Left cardiac atrium (tissue), 4 donors: Measurements from ENCODE around the gene PLCXD3. TPM values are rescaled to one million over a fixed set of nuclear protein-coding genes. Genes with fewer than 3 reads are reported as not detected.
"Not testable (repeated sequence)": the region's sequence is repeated elsewhere in the genome, so short reads cannot be mapped to it uniquely, and the experiment has no call there.

Experiments used
- ATAC-seq, 2 donors: fragments of 200-7000 bp; cut with Tn5 transposase; one replicate each; pipeline ENCODE4 v1.9.1; 2020; ENCODE audit warnings: mild to moderate bottlenecking in 2 of 2, moderate library complexity in 2 of 2
- DNase-seq: peaks from one replicate; pipeline ENCODE4 v3.0.0-alpha.2; 2020
- intact Hi-C, 2 donors: fragments of 100-400 bp; cut with DNase I; formaldehyde crosslinking; loops; one replicate each; pipeline versions ENCODE4 v1.14.1 to v1.15.1; 2022 to 2023
- total RNA-seq, 2 donors: library from RNA; stranded (reverse); fragmentation: NEBNext Ultra II Directional; extraction: Animal tissue kit (Norgen Biotek cat#: 25700); gene quantifications; one replicate each; pipeline ENCODE4 v1.2.1, GENCODE V29; 2021
- donor health status: DM: no; HTN: yes; CAD: no.
- donor health status: DM: no; HTN: yes; CAD: no; lungs with severe emphysema.
- donor health status: DM: yes; HTN: yes; CAD: no.
- donor health status: Dilated cardiomyopathy.

The PLCXD3 gene
- total RNA-seq, 2 donors from 2014 or later, result 25.2 to 39.6 TPM

DNA sequence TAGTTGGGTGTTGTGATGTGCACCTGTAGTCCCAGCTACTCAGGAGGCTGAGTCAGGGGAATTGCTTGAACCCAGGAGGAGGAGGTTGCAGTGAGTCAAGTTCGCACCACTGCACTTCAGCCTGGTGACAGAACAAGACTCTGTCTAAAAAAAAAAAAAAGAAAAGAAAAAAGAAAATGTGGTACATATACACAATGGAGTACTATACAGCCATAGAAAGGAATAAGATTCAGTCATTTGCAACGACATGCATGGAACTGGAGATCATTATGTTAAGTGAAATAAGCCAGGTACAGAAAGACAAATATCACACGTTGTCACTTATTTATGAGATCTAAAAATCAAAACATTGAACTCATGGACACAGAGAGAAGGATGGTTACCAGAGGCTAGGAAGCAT lies 187.6 kb downstream of the PLCXD3 start:
- DNase-seq, ATAC-seq, intact Hi-C loops: not testable (repeated sequence)

DNA sequence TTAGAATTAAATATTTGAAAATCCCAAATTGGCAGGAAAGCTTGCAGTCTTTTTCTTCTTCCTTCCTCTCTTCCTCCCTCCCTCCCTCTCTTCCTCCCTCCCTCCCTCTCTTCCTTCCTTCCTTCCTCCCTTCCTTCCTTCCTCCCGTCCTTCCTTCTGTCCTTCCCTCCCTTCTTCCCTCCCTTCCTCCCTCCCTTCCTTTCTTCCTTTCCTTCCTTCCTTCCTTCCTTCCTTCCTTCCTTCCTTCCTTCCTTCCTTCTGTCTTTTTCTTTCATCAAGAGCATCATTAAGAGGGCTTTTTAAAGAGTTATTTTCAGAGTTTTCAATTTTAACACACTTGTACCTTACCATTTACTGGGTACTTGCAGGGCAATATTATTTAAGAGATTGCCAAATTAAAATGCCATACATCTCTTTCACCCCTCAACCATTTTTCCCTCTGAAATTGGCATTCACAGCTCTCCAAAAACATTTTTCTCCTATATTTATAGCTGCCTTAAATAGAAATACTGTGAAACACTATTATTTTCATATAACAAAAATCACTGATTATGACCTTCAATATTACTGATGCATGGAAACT lies 197.8 kb downstream of the PLCXD3 start:
- no peak for ATAC-seq
- no peak for DNase-seq
- intact Hi-C loops, result no loop called here

DNA sequence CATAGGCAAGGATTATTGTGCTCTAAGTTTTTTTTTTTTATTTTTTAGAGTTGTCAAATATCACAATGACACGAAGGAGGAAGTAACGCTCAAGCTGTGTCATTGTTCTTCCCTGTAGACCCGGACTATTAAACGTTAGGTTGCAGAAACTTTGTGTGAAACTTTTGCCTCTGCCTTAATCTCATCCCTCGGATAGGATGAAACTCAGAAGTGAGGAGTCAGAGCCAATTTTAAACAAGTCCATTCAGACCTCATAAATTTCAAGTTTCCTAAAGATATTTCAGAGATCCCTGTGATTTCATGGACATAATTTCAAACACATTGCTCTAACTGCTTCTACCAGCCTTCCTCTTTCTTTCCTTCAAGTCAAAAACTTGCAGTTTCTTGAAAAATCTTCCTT lies 198.3 kb downstream of the PLCXD3 start:
- no peak for ATAC-seq
- intact Hi-C loops, result no loop called here
- no peak for DNase-seq

DNA sequence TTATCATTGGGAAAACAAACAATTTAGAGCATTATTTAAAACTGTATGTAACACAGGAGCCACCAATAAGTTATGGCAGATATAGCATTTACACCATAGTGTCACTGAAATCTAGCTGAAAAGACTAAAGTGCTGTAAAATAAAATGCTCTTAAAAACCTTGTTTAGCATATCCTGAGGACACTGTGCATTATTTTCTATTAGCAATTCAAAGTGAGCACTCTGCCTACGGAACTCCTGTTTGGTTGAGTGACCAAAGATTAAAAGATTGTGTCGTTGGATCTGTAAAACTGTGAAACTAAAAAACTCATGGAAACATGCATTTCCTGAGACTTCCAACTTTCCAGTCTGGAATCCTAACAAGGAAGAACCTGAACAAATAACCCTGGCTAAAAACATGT lies 201.1 kb downstream of the PLCXD3 start:
- ATAC-seq (no peak), DNase-seq (no peak)
- intact Hi-C loops, result no loop called here

DNA sequence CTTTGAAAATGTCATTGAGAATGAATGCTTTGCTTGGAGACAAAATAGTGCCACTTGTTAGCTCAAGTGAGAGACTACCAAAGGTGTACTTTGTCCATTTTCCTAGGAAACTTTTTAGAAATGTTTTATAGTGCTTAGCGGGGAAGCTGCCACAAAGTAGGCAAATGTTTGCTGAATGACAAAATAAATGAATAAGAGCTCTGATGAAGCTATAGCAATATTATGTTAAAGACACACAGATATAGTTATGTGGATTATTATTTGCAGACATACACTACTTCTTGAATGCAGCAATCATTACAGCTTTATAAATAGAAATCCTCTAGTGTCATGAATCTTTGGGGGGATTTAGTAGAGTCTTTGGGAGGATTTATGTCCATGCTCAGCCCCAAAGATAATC lies 204.4 kb downstream of the PLCXD3 start:
- intact Hi-C loops, result no loop called here
- ATAC-seq (no peak), DNase-seq (no peak)

DNA sequence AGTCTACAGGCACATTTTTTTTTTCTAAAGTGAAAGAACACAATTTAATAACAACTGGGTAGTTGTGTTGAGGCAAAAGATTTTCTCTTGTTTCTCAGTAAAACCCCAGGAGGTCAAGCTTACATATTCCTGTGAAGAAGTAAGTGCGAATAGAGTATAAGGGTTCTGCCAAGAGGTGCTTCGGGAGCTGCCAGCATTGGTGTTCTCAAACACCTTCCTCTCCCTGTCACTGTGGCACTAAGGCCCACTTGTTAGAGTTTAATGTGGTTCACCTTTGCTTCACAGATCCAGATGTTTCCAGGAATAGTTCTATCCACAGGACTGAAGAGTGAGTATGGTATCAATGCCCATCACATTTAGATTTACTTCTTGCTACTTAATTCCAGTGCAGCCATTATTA lies 205.3 kb downstream of the PLCXD3 start:
- no peak for ATAC-seq
- DNase-seq, result no peak
- intact Hi-C loops, result no loop called here

DNA sequence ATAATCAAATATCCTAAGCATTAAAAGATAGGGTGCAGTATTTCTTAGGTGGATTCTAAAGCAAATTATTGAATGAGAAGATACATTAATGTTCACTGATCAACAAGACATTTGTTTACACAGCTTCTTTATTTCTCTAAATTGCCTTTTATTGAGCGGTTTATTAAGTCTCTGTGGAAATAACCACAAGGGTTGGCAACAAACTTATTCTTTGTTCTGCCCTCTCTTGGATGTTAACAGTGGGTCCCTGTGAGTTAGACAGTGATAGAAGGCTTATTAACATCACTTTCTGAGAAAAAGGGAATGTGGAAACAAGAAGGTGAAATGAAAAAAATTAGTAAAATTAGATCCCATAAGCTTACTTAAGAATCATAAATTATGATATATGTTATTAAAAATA lies 214.3 kb downstream of the PLCXD3 start:
- DNase-seq, result no peak
- intact Hi-C loops, result no loop called here
- no peak for ATAC-seq

DNA sequence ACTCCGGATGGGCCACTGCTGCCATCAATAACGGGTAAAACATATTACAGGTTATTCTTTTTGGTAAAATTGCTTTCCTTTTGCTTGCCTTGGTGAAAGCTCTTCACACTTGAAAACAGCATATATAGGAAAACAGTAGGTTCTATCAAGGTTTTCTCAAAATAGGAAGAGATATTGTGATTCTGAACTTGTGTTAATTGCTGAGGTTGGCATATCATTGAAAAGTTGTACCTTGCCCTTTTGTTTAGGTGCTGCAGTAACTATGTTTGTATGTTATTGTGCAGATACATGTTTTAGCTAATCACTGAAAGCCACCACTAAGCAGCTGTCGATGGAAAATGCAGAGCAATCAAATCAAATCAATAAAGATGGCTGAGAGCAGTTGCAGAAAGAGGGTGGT lies 219.1 kb downstream of the PLCXD3 start:
- DNase-seq (no peak), ATAC-seq (no peak)
- intact Hi-C loops, result no loop called here

DNA sequence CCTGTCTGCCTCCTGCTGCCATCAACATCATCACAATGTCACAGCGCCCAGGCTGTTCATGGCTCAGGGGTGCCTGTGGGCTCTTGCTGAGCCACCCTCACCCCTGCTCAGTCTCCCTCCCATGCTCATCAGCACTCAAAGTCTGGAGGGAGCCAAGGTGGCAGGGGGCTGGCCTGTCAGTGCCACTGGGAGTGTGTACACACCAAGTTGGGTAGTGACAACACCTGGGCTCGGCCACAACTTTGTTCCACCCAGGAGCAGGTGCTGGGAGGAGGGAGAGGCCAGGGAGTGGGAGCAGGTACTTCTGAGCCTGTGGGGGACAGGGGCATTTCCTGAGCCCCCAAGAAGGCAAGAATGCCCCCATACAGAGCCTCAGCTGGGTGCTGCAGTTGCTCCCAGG lies 219.6 kb downstream of the PLCXD3 start:
- no peak for DNase-seq
- no peak for ATAC-seq
- intact Hi-C loops, result no loop called here

DNA sequence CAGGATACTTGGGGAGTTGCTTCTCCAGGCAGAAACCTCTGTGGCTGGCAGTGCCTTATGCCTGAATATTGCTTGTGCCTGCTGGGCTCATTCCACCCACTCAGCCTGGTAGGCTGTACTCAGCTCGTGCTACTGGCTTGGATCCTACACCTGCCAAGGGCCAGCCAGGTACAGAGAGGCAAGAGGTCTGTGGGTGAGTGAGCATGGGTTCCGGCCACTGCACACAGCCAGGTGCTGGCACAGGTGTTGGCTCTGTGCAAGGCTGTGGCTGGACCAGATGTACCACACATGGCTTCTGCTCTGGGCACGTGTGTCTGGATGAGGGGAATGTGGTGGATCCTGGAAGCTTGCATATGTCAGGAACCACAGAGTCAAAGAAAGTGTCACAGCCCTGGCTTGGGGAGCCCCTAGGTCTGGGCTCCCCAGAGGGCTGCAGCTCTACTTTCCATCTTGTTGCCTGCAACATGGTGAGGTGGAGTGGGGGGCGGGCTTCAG lies 220.4 kb downstream of the PLCXD3 start:
- intact Hi-C loops, result no loop called here
- ATAC-seq (no peak), DNase-seq (no peak)

DNA sequence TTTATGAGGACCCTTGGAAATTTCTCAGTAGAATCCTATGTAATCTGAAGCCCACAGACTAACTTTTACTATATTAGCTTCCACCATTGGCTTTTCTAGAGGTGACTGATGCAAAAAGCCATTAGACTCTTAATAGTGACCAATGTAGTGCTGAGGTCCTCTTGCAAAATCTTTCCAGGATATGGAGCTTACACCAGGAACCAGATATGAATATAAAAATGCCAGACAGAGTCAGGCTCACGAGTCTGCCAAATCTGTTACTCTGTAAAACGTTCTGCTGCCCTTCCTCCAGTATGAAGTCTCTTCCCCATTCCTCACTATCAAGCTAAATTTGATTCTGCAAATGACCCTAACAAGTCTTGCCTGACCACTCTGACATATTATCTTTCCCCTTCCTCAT lies 223.7 kb downstream of the PLCXD3 start:
- no peak for DNase-seq
- intact Hi-C loops, result no loop called here
- ATAC-seq, result peak in 1 of 2 donors; percentile 27

DNA sequence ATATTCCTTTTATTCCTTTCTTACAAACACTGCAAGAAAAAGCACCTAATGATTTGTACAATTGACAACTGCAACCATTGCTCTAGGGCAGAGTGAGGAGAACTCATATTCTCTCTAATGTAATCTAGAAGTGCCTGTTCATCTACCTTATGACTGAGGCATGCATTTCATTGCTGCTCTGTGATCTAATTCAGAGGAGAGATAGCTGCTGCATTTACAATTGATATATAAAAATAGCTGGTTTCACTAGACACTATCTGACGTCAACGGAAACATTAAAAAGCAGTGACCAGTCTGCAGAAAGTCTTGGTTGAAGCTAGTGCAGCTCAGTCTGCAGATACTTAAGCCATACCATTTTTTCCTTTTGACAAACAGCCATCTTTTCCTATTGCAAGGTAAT lies 224.2 kb downstream of the PLCXD3 start:
- intact Hi-C loops, result no loop called here
- no peak for DNase-seq
- ATAC-seq, result no peak

DNA sequence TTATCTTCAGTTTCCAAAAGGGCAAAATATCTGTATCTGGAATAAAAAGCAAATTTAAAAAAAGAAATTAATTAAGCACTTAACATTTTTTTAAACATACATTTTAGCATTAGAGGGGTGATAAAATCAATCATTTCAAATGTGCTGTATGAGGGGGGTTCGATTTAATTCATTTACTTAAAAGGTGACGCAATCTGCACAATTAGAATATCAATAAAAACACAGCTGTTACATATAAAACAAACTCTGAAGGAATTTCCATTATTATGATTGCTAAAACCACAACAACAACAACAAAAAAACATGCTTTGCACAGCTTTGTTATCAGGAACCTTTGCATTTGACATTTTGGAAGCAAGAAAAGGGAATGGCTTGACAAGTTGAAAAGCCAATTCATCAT lies 225.5 kb downstream of the PLCXD3 start:
- ATAC-seq (no peak), DNase-seq (no peak)
- intact Hi-C loops, result no loop called here

DNA sequence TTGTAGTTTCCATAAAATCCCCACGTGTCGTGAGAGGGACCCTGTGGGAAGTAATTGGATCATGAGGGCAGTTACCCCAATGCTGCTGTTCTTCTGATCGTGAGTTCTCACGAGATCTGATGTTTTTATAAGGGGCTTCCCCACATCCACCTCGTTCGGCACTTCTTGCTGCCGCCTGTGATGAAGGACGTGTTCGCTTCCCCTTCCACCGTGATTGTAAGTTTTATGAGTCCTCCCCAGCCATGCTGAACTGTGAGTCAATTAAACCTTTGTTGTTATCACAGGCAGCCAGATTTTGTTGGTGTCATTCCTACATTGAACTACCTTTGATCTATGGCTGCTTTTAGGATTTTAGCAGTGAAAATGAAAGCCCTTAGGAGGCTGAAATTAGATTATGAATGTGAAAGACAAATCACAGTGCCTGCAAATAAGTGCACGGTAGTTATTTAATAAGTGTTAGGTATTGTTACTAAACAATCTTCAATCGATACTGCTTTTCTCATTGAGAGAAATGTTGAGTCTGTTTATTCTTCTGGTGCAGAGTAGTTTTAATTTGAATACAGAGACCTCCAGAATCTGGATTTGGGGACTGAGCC lies 229.1 kb downstream of the PLCXD3 start:
- intact Hi-C loops, result no loop called here
- no peak for ATAC-seq
- DNase-seq, result no peak

DNA sequence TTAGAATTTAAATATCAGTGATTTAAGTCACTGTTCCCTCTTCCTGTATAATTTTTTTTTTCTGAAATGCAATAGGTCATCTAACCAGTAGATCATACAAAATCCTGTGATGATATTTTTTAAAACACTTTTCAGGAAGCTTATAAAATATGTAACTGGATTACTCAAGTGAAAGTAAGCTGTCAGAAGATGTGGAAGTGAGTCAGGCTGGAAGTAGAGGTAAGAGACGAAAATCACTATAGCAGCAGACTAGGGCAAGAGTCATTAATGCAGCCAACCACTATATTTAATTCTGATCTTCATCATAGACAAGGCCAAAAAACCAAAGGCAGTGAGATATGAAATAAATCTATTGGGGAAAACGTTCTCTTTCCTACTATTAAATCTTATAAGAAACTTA lies 231.4 kb downstream of the PLCXD3 start:
- ATAC-seq (no peak), DNase-seq (no peak)
- intact Hi-C loops, result no loop called here

DNA sequence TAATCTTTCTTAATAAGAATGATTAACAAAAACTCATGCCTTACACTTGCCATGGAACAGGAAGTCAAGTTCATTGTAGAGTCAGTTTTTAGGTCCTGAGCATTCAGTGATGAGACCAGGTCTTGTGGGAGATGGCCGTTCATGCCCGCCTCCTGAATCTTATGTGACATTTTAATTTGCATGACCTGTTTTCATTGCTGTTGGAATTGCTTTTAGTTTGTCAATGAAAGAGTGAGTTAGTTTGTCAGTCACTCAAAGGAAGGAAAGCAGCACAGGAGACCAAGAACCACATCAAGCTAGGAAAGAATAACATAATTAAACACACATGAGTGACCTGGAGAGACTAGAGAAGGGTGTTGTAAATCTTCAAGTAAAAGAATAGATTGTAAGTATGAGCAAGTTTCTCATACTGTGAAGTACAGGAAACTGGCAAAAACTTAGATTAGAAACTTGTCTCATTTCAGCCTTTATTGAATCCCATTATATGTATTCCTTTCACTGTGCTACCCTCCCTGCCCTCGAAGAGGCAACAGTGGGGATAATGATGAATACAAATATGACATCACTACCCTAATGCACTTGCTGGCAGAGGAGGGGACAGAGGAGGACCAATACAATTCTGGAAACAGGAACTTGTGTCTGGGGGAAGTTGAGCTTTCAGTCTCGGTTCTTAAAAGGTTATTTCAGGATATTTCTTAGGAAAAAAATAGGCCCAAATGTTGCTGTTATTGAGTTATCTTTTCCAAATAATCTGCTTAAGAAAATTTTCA lies 232.7 kb downstream of the PLCXD3 start:
- ATAC-seq (no peak), DNase-seq (no peak)
- intact Hi-C loops, result no loop called here

DNA sequence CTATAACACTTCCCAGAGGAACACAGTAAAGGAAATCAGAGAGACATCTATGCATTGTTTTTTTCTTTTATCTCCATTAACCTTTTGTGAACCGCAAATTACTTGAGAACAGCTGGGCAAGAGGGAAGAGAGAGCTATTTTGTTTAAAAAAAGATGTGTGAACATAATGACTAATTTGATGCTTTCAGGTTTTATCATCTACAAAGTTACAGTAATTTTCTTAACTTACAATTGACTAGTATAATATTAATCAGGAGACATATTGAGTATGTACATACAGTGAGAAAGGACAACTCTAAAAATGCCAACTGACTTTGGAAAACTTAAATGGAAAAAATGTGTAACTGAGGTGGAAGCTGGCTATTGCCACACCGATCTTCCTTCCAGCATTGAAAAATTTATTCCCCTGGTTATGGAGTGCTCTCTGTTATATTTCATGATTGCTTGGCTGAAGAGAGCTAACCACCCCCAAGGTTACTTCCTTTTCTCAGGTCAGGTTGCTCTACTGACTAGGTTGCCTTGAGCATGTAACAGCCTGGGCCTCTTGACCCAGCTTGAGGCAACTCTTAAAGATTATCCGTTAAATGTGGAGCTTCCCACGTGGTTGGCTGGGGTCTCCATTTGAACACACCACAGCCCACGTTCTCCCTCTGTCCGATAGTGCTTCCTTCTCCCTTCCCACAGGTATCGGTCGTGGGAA lies 234.4 kb downstream of the PLCXD3 start:
- ATAC-seq (no peak), DNase-seq (no peak)
- intact Hi-C loops, result no loop called here

DNA sequence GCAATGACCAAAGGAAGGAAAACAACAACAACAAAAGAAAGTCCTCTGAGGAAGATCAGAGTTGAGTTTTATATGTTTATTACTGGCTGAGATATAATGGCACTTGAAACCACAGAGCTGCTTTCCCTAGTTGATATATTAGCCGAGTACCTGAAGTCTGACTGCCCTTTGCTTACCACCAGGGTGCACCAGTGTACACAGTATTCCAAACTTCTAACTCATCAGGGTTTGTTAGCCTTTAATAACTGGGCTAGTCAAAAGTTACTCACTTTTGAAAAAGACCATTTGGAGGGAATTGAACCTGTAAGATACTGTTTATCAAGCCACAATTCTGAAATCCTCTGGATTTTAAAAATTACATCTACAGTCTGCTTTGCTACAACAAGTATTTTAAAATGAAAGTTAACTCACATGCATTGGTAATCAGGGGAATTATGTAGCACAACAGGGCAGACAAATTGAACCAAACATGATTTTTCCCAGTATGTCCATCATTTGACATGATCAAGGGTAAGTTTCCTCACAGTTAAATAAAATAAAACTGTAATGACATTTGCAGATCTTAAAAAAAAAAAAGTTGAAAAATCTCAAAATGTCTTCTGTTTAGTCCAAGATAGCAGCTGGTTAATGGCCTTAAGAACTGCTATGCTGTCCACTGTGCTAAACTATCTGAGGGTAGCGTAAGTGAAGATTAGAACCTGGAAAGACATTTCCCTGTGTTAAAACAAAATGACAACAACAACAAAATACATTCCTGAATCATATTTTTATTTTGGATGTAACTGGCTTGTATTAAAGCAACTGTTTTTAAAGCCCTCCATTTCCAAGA lies 239.8 kb downstream of the PLCXD3 start:
- ATAC-seq (peak; percentile 95), DNase-seq (peak; percentile 39)
- intact Hi-C loops, result loop anchor here in 1 of 2 donors (5.0 kb wide), 1 partner anchor 247 kb away; no protein-coding TSS in a partner anchor

DNA sequence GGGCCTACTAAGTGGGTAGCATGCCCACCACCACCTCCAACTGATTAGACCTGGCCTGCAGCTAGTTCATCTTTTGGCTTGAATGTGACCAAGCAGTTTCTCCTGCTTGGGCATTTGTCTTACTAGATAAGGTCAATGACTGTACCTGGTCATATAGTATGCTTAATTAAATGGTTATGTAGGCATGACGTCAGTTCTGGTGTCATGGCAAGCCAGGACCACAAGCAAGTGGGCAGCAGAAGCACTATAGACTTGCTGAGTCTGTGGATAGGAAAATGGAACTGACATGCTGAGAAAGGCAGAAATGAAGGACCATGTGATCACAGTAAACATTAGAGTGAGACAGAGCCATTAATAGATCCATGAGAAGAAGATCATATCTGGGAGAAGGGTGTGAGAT lies 241.5 kb downstream of the PLCXD3 start:
- intact Hi-C loops, result no loop called here
- ATAC-seq (no peak), DNase-seq (no peak)
